Measurements from ENCODE around the gene MRM2. TPM values are rescaled to one million over a fixed set of nuclear protein-coding genes. Genes with fewer than 3 reads are reported as not detected.

Gene MRM2
- total RNA-seq, 1 experiment from 2014 or later: 34.7 TPM

- TF ChIP-seq MAX (IDR thresholded peaks at IDR 0.05) (no peak), EZH2 (IDR thresholded peaks at IDR 0.05) (no peak)
Observed at GRCh38 chr7:2220954-2221353, 21.1 kb downstream of the MRM2 start (continued).

- TF ChIP-seq ATF3 (IDR thresholded peaks at IDR 0.05) (no peak), EGR1 (IDR thresholded peaks at IDR 0.05; ENCODE audit: low read depth) (no peak), REST (IDR thresholded peaks at IDR 0.05; ENCODE audit: low read depth) (no peak), RAD21 (IDR thresholded peaks at IDR 0.05; ENCODE audit: low read depth) (no peak), EZH2 (IDR thresholded peaks at IDR 0.05) (no peak), SIN3A (IDR thresholded peaks at IDR 0.05; ENCODE audit: low read depth) (no peak), CBX3 (IDR thresholded peaks at IDR 0.05; ENCODE audit: low read depth) (no peak), POLR2AphosphoS5 (IDR thresholded peaks at IDR 0.05; ENCODE audit: low read depth, low read length) (no peak), ELF1 (IDR thresholded peaks at IDR 0.05; ENCODE audit: borderline replicate concordance, low read depth) (no peak), FOSL1 (IDR thresholded peaks at IDR 0.05; ENCODE audit: low read depth) (no peak), MAX (IDR thresholded peaks at IDR 0.05) (no peak), JUND (IDR thresholded peaks at IDR 0.05) (no peak), YY1 (IDR thresholded peaks at IDR 0.05; ENCODE audit: extremely low read depth, insufficient replicate concordance, low read depth, low read length) (no peak), CEBPB (IDR thresholded peaks at IDR 0.05; ENCODE audit: low read depth) (no peak), SP1 (IDR thresholded peaks at IDR 0.05; ENCODE audit: low read depth) (no peak), TCF7L2 (IDR thresholded peaks at IDR 0.05; ENCODE audit: borderline replicate concordance, extremely low read depth, insufficient read depth, insufficient read length) (no peak)
- ChIA-PET RAD21 (ENCODE audit: low non-redundant PET in 1 of 2, low total read pairs in 2 of 2, uncharacterized antibody in 2 of 2, unreplicated experiment in 2 of 2) (no interaction called here), CTCF (no interaction called here), POLR2A (no interaction called here)
- no peaks in the 10 kb centered on the region for H4K20me1 ChIP-seq (ENCODE audit: insufficient read depth)
- H3K4me3 ChIP-seq (replicated peaks in 1 of 2; ENCODE audit: low read depth in 1 of 2, low read length in 2 of 2): no peak overlapping the region
- peaks cover 17% of the 10 kb centered on the region; the same call in 1 of the 2 replicates for H3K79me2 ChIP-seq (ENCODE audit: insufficient read depth, low read length)
- no peaks in the 10 kb centered on the region for H3K9me3 ChIP-seq (ENCODE audit: control insufficient read depth in 1 of 2, insufficient read depth in 1 of 2, low read depth in 1 of 2, low read length in 2 of 2)
- H3K4me1 ChIP-seq (ENCODE audit: control insufficient read depth in 1 of 2, insufficient read depth in 2 of 2, low read length in 2 of 2): peaks cover 0 to 12% of the 10 kb centered on the region in 2 experiments; a peak in 2 of 4 replicates
- no peaks in the 10 kb centered on the region for H3K9me2 ChIP-seq (ENCODE audit: insufficient read depth)
- DNase-seq (ENCODE audit: low read depth, low spot score) (no peak), ATAC-seq (no peak)
- peaks cover 11 to 17% of the 10 kb centered on the region in 2 experiments; a peak in 3 of 4 replicates for H3K36me3 ChIP-seq (ENCODE audit: control insufficient read depth in 1 of 2, insufficient read depth in 2 of 2, low read length in 2 of 2)
- H3K9ac ChIP-seq (ENCODE audit: low read length): no peak overlapping the region
- H2AFZ ChIP-seq (ENCODE audit: low read depth, low read length, poor library complexity, severe bottlenecking): no peak overlapping the region
- no peak overlapping the region for H3K27ac ChIP-seq (ENCODE audit: low read depth, low read length)
- intact Hi-C loops (cut with micrococcal nuclease): no loop called here
- H3K27me3 ChIP-seq (ENCODE audit: insufficient read depth, low read length): no peaks in the 10 kb centered on the region
- no peak overlapping the region for H3K4me2 ChIP-seq (ENCODE audit: low read length)
- BruUV-seq (replicated peaks): no TSS peak
Observed at GRCh38 chr7:2220506-2220905, 21.5 kb downstream of the MRM2 start.

Data from HCT116 (cell line).